ENCODE data around the gene MAPRE2.
"Not testable (repeated sequence)": the region's sequence is repeated elsewhere in the genome, so short reads cannot be mapped to it uniquely, and the experiment has no call there.

The MAPRE2 gene

GRCh38 chr18:35143622-35144596 lies 102.7 kb downstream of the MAPRE2 start:
- no peak for TF ChIP-seq EZH2phosphoT487 (IDR thresholded peaks at IDR 0.05; ENCODE audit: borderline replicate concordance, low read length)
- TF ChIP-seq CTCF (IDR thresholded peaks at IDR 0.05; ENCODE audit: low read depth, low read length, poor library complexity, severe bottlenecking): peak; percentile 66
- no peaks in the 10 kb centered on the region for H3K9me3 ChIP-seq (ENCODE audit: control insufficient read depth, insufficient read depth, low read length)
- H3K4me3 ChIP-seq (ENCODE audit: low read length): peak overlapping the region; percentile 64
- H3K27me3 ChIP-seq (ENCODE audit: control insufficient read depth, low read length): no peaks in the 10 kb centered on the region
- peak overlapping the region; percentile 95 for H3K27ac ChIP-seq (ENCODE audit: low read depth, low read length)
- no peaks in the 10 kb centered on the region for H3K9me2 ChIP-seq (replicated peaks; ENCODE audit: control insufficient read depth, low read length)
- peaks cover 20% of the 10 kb centered on the region for H3F3A ChIP-seq (ENCODE audit: control insufficient read depth, insufficient read depth)
- H3K4me1 ChIP-seq (ENCODE audit: control insufficient read depth, low read length): peaks cover 72% of the 10 kb centered on the region
- H3K4me2 ChIP-seq (ENCODE audit: low read length): peak overlapping the region; percentile 79
- peaks cover 18% of the 10 kb centered on the region for H3K36me3 ChIP-seq (ENCODE audit: control insufficient read depth, low read length)
- H3K79me2 ChIP-seq (ENCODE audit: control insufficient read depth, low read length): peaks cover 28% of the 10 kb centered on the region
- H4K20me1 ChIP-seq (ENCODE audit: control insufficient read depth, insufficient read depth, low read depth, low read length): no peaks in the 10 kb centered on the region

GRCh38 chr18:35144698-35145097 lies 103.5 kb downstream of the MAPRE2 start:
- H3K27me3 ChIP-seq (ENCODE audit: control insufficient read depth, low read length): no peaks in the 10 kb centered on the region
- H3K9me3 ChIP-seq (ENCODE audit: control insufficient read depth, insufficient read depth, low read length): no peaks in the 10 kb centered on the region
- peaks cover 64% of the 10 kb centered on the region for H3K4me1 ChIP-seq (ENCODE audit: control insufficient read depth, low read length)
- H3K27ac ChIP-seq (ENCODE audit: low read depth, low read length): peak overlapping the region; percentile 95; the same call in 1 of the 2 replicates
- H3K9me2 ChIP-seq (replicated peaks; ENCODE audit: control insufficient read depth, low read length): no peaks in the 10 kb centered on the region
- TF ChIP-seq EZH2phosphoT487 (IDR thresholded peaks at IDR 0.05; ENCODE audit: borderline replicate concordance, low read length): no peak
- TF ChIP-seq CTCF (IDR thresholded peaks at IDR 0.05; ENCODE audit: low read depth, low read length, poor library complexity, severe bottlenecking): no peak
- peak overlapping the region; percentile 64 for H3K4me3 ChIP-seq (ENCODE audit: low read length)
- no peaks in the 10 kb centered on the region for H4K20me1 ChIP-seq (ENCODE audit: control insufficient read depth, insufficient read depth, low read depth, low read length)
- peaks cover 20% of the 10 kb centered on the region for H3F3A ChIP-seq (ENCODE audit: control insufficient read depth, insufficient read depth)
- H3K36me3 ChIP-seq (ENCODE audit: control insufficient read depth, low read length): peaks cover 16% of the 10 kb centered on the region
- H3K79me2 ChIP-seq (ENCODE audit: control insufficient read depth, low read length): peaks cover 28% of the 10 kb centered on the region
- H3K4me2 ChIP-seq (ENCODE audit: low read length): peak overlapping the region; percentile 79

- not testable (repeated sequence) for H3K4me3 ChIP-seq (ENCODE audit: low read length); H3K27me3 ChIP-seq (ENCODE audit: control insufficient read depth, low read length); H3K36me3 ChIP-seq (ENCODE audit: control insufficient read depth, low read length); H4K20me1 ChIP-seq (ENCODE audit: control insufficient read depth, insufficient read depth, low read depth, low read length); H3F3A ChIP-seq (ENCODE audit: control insufficient read depth, insufficient read depth); H3K4me2 ChIP-seq (ENCODE audit: low read length); H3K9me3 ChIP-seq (ENCODE audit: control insufficient read depth, insufficient read depth, low read length); H3K9me2 ChIP-seq (replicated peaks; ENCODE audit: control insufficient read depth, low read length); H3K27ac ChIP-seq (ENCODE audit: low read depth, low read length)
- H3K79me2 ChIP-seq (ENCODE audit: control insufficient read depth, low read length): peaks cover 12% of the 10 kb centered on the region
- peaks cover 29% of the 10 kb centered on the region for H3K4me1 ChIP-seq (ENCODE audit: control insufficient read depth, low read length)
These were observed 109.0 kb downstream of the MAPRE2 start for GRCh38 chr18:35150195-35150594.
